GM23338 (cell line): ENCODE data around the gene AFTPH. TPM values are rescaled to one million over a fixed set of nuclear protein-coding genes. Genes with fewer than 3 reads are reported as not detected.

ENCODE experiments used
- ATAC-seq: fragments of 200-7000 bp; cut with Tn5 transposase; 3 replicates; pipeline ENCODE4 v1.9.1; 2020
- DNase-seq: peaks from one replicate; pipeline ENCODE4 v3.0.0-alpha.2; 2015; ENCODE audit warnings: low spot score
- H2AFZ ChIP-seq: fragments of 200-600 bp; sonication (generic); 2 replicates; pipeline ENCODE4 v1.8.0; 2016; ENCODE audit warnings: antibody characterized with exemption, mild to moderate bottlenecking, moderate library complexity
- H3F3A ChIP-seq: fragments of 200-600 bp; sonication (generic); replicated peaks from 2 replicates; pipeline ENCODE4 v1.8.0; 2017; ENCODE audit warnings: antibody characterized with exemption, mixed run types, low read depth
- H3K27ac ChIP-seq: fragments of 200-600 bp; sonication (generic); 2 replicates; pipeline ENCODE4 v1.6.1; 2016; ENCODE audit warnings: low read depth
- H3K27me3 ChIP-seq: fragments of 200-600 bp; sonication (generic); 2 replicates; pipeline ENCODE4 v1.8.0; 2016; ENCODE audit warnings: mild to moderate bottlenecking, mixed run types, moderate library complexity; ENCODE audit not compliant: insufficient read depth
- H3K36me3 ChIP-seq: fragments of 200-600 bp; sonication (generic); 2 replicates; pipeline ENCODE4 v1.8.0; 2016; ENCODE audit warnings: mild to moderate bottlenecking; ENCODE audit not compliant: insufficient read depth
- H3K4me1 ChIP-seq: fragments of 200-600 bp; sonication (generic); 2 replicates; pipeline ENCODE4 v1.8.0; 2016; ENCODE audit warnings: mild to moderate bottlenecking, moderate library complexity; ENCODE audit not compliant: insufficient read depth
- H3K4me2 ChIP-seq: fragments of 200-600 bp; sonication (generic); 2 replicates; pipeline ENCODE4 v1.7.1; 2017; ENCODE audit warnings: mixed run types
- H3K4me3 ChIP-seq: fragments of 200-600 bp; sonication (generic); 2 replicates; pipeline ENCODE4 v1.6.1; 2016; ENCODE audit warnings: mixed run types
- H3K79me2 ChIP-seq: fragments of 200-600 bp; sonication (generic); replicated peaks from 2 replicates; pipeline ENCODE4 v1.8.0; 2017; ENCODE audit warnings: mild to moderate bottlenecking; ENCODE audit not compliant: insufficient read depth
- H3K9me2 ChIP-seq: fragments of 200-600 bp; sonication (generic); 2 replicates; pipeline ENCODE4 v1.8.0; 2017; ENCODE audit not compliant: insufficient read depth
- H4K20me1 ChIP-seq: fragments of 200-600 bp; sonication (generic); replicated peaks from 2 replicates; pipeline ENCODE4 v1.8.0; 2017; ENCODE audit warnings: mild to moderate bottlenecking; ENCODE audit not compliant: insufficient read depth
- H3K27ac Mint-ChIP-seq: 2 replicates; pipeline ENCODE4 v1.8.0; 2020; ENCODE audit warnings: inconsistent platforms, mild to moderate bottlenecking, moderate library complexity, mixed read lengths
- H3K27me3 Mint-ChIP-seq: 3 replicates; pipeline ENCODE4 v1.8.0; 2022; ENCODE audit warnings: low read depth, mild to moderate bottlenecking, moderate library complexity, mixed read lengths, inconsistent platforms; ENCODE audit not compliant: insufficient read depth, poor library complexity
- H3K36me3 Mint-ChIP-seq: 3 replicates; pipeline ENCODE4 v1.8.0; 2021; ENCODE audit warnings: low read depth, mild to moderate bottlenecking, inconsistent platforms, moderate library complexity, mixed read lengths
- H3K4me1 Mint-ChIP-seq: 3 replicates; pipeline ENCODE4 v1.8.0; 2020; ENCODE audit warnings: mild to moderate bottlenecking, inconsistent platforms, mixed read lengths
- H3K4me3 Mint-ChIP-seq: 3 replicates; pipeline ENCODE4 v1.8.0; 2021; ENCODE audit warnings: moderate library complexity, mild to moderate bottlenecking, inconsistent platforms, mixed read lengths
- H3K9me3 Mint-ChIP-seq: 3 replicates; pipeline ENCODE4 v1.8.0; 2020; ENCODE audit warnings: moderate library complexity, mild to moderate bottlenecking, inconsistent platforms, mixed read lengths
- EZH2 ChIP-seq: fragments of 200-600 bp; sonication (generic); IDR thresholded peaks from one replicate; pipeline ENCODE4 v1.8.0; 2017; ENCODE audit warnings: antibody characterized with exemption, mild to moderate bottlenecking, low read depth; ENCODE audit not compliant: unreplicated experiment
- EZH2phosphoT487 ChIP-seq: fragments of 200-600 bp; sonication (generic); IDR thresholded peaks from one replicate; pipeline ENCODE4 v1.8.1; 2018; ENCODE audit warnings: antibody characterized with exemption; ENCODE audit not compliant: unreplicated experiment
- JUNB ChIP-seq: IDR thresholded peaks from one replicate; pipeline ENCODE4 v1.6.1; 2016; ENCODE audit warnings: antibody characterized with exemption; ENCODE audit not compliant: unreplicated experiment
- POLR2AphosphoS5 ChIP-seq: IDR thresholded peaks from 2 replicates; pipeline ENCODE4 v1.6.1; 2016; ENCODE audit warnings: antibody characterized with exemption, low read depth
- STAT1 ChIP-seq: IDR thresholded peaks from one replicate; pipeline ENCODE4 v1.6.1; 2016; ENCODE audit warnings: antibody characterized with exemption; ENCODE audit not compliant: unreplicated experiment
- polyA plus RNA-seq: library from polyadenylated mRNA; unstranded; fragments of >200 nt; fragmentation: Nextera tagmentation; extraction: Ambion mirVana; gene quantifications from 2 replicates; pipeline ENCODE4 v1.2.1, GENCODE V29; 2016
- total RNA-seq: library from RNA; depleted of rRNA; stranded (reverse); fragments of >200 nt; shearing (Covaris generic); gene quantifications from 2 replicates; pipeline ENCODE4 v1.2.3, GENCODE V29; 2014
- TF ChIP-seq, protein P1 (sequence below): fragments of 250-450 bp; sonication (Bioruptor Pico); IDR thresholded peaks from 2 replicates; pipeline ENCODE4 v1.5.0; 2020; ENCODE audit warnings: mild to moderate bottlenecking, moderate library complexity
- TF ChIP-seq, protein P2 (sequence below): IDR thresholded peaks from 2 replicates; pipeline ENCODE4 v1.6.1; 2016; ENCODE audit warnings: antibody characterized with exemption

The AFTPH gene
- total and polyA plus RNA-seq, 2 experiments from 2014 or later, result 14.9 to 20.6 TPM

DNA sequence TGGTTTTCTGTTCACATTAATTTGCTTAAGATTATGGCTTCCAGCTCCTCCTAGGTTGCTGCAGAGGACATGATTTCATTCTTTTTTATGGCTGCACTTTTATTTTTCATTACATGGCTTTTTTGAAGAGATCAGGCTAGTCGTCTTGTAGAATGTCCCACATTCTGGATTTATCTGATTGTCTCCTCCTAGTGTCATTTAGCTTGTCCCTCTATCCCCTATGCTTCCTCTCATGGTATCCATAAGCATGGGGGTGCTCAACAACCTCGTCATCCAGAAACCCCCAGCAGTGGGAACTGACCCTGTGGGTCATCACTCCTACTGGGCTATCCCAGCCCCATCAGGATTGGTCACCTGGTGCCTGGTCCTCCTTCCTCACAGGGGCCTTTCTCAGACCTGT is 80.0 kb downstream of the AFTPH start:
- no peak for TF ChIP-seq POLR2AphosphoS5
- no peak for TF ChIP-seq STAT1
- TF ChIP-seq JUNB, result no peak
- TF ChIP-seq, protein P1, sequence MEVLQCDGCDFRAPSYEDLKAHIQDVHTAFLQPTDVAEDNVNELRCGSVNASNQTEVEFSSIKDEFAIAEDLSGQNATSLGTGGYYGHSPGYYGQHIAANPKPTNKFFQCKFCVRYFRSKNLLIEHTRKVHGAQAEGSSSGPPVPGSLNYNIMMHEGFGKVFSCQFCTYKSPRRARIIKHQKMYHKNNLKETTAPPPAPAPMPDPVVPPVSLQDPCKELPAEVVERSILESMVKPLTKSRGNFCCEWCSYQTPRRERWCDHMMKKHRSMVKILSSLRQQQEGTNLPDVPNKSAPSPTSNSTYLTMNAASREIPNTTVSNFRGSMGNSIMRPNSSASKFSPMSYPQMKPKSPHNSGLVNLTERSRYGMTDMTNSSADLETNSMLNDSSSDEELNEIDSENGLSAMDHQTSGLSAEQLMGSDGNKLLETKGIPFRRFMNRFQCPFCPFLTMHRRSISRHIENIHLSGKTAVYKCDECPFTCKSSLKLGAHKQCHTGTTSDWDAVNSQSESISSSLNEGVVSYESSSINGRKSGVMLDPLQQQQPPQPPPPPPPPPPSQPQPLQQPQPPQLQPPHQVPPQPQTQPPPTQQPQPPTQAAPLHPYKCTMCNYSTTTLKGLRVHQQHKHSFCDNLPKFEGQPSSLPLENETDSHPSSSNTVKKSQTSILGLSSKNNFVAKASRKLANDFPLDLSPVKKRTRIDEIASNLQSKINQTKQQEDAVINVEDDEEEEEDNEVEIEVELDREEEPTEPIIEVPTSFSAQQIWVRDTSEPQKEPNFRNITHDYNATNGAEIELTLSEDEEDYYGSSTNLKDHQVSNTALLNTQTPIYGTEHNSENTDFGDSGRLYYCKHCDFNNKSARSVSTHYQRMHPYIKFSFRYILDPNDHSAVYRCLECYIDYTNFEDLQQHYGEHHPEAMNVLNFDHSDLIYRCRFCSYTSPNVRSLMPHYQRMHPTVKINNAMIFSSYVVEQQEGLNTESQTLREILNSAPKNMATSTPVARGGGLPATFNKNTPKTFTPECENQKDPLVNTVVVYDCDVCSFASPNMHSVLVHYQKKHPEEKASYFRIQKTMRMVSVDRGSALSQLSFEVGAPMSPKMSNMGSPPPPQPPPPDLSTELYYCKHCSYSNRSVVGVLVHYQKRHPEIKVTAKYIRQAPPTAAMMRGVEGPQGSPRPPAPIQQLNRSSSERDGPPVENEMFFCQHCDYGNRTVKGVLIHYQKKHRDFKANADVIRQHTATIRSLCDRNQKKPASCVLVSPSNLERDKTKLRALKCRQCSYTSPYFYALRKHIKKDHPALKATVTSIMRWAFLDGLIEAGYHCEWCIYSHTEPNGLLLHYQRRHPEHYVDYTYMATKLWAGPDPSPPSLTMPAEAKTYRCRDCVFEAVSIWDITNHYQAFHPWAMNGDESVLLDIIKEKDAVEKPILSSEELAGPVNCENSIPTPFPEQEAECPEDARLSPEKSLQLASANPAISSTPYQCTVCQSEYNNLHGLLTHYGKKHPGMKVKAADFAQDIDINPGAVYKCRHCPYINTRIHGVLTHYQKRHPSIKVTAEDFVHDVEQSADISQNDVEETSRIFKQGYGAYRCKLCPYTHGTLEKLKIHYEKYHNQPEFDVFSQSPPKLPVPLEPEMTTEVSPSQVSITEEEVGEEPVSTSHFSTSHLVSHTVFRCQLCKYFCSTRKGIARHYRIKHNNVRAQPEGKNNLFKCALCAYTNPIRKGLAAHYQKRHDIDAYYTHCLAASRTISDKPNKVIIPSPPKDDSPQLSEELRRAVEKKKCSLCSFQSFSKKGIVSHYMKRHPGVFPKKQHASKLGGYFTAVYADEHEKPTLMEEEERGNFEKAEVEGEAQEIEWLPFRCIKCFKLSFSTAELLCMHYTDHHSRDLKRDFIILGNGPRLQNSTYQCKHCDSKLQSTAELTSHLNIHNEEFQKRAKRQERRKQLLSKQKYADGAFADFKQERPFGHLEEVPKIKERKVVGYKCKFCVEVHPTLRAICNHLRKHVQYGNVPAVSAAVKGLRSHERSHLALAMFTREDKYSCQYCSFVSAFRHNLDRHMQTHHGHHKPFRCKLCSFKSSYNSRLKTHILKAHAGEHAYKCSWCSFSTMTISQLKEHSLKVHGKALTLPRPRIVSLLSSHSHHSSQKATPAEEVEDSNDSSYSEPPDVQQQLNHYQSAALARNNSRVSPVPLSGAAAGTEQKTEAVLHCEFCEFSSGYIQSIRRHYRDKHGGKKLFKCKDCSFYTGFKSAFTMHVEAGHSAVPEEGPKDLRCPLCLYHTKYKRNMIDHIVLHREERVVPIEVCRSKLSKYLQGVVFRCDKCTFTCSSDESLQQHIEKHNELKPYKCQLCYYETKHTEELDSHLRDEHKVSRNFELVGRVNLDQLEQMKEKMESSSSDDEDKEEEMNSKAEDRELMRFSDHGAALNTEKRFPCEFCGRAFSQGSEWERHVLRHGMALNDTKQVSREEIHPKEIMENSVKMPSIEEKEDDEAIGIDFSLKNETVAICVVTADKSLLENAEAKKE (CRISPR knock-in tag), result no peak
- TF ChIP-seq, protein P2, sequence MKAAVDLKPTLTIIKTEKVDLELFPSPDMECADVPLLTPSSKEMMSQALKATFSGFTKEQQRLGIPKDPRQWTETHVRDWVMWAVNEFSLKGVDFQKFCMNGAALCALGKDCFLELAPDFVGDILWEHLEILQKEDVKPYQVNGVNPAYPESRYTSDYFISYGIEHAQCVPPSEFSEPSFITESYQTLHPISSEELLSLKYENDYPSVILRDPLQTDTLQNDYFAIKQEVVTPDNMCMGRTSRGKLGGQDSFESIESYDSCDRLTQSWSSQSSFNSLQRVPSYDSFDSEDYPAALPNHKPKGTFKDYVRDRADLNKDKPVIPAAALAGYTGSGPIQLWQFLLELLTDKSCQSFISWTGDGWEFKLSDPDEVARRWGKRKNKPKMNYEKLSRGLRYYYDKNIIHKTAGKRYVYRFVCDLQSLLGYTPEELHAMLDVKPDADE, result no peak
- no peak for TF ChIP-seq EZH2
- no peak for TF ChIP-seq EZH2phosphoT487
- no peak overlapping the region for H3K4me3 Mint-ChIP-seq
- no peak overlapping the region for H3K27ac Mint-ChIP-seq
- H4K20me1 ChIP-seq, result no peaks in the 10 kb centered on the region
- peaks cover 7% of the 10 kb centered on the region; the same call in 2 of the 3 replicates for H3K9me3 Mint-ChIP-seq
- H3K27ac ChIP-seq, result no peak overlapping the region
- no peak for DNase-seq
- H3K36me3 Mint-ChIP-seq, result no peaks in the 10 kb centered on the region; the same call in 2 of the 3 replicates
- H3K4me3 ChIP-seq, result no peak overlapping the region
- no peak for ATAC-seq
- no peaks in the 10 kb centered on the region for H3K9me2 ChIP-seq
- H2AFZ ChIP-seq, result no peak overlapping the region
- H3K36me3 ChIP-seq, result no peaks in the 10 kb centered on the region
- no peaks in the 10 kb centered on the region for H3F3A ChIP-seq
- H3K4me1 Mint-ChIP-seq, result peaks cover 4% of the 10 kb centered on the region; the same call in 2 of the 3 replicates
- peaks cover 22% of the 10 kb centered on the region for H3K27me3 Mint-ChIP-seq
- H3K4me2 ChIP-seq, result no peak overlapping the region
- no peaks in the 10 kb centered on the region for H3K79me2 ChIP-seq
- H3K27me3 ChIP-seq, result peaks cover 12% of the 10 kb centered on the region; the same call in 1 of the 2 replicates
- H3K4me1 ChIP-seq, result no peaks in the 10 kb centered on the region
